ENCODE measurements around the gene GDF3.

DNA sequence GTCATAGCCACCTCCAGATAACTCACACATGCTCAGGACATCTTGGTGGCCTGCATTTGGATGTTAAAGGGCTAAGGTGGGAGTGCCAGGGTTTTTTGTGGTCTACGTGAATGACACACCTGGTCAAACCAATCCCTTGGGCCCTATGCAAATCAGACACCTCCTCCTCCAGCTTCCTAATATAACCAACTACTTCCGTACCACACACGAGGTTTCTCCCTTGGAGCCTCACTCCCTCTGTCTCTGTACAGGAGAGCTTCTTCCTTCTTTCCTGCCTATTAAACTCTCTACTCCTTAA lies 49.4 kb downstream of the GDF3 start:
- no peak for TF ChIP-seq ZNF791 (tag by site-specific recombination; IDR thresholded peaks at IDR 0.05)
- TF ChIP-seq, protein P1, sequence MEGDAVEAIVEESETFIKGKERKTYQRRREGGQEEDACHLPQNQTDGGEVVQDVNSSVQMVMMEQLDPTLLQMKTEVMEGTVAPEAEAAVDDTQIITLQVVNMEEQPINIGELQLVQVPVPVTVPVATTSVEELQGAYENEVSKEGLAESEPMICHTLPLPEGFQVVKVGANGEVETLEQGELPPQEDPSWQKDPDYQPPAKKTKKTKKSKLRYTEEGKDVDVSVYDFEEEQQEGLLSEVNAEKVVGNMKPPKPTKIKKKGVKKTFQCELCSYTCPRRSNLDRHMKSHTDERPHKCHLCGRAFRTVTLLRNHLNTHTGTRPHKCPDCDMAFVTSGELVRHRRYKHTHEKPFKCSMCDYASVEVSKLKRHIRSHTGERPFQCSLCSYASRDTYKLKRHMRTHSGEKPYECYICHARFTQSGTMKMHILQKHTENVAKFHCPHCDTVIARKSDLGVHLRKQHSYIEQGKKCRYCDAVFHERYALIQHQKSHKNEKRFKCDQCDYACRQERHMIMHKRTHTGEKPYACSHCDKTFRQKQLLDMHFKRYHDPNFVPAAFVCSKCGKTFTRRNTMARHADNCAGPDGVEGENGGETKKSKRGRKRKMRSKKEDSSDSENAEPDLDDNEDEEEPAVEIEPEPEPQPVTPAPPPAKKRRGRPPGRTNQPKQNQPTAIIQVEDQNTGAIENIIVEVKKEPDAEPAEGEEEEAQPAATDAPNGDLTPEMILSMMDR (tag by site-specific recombination; IDR thresholded peaks at IDR 0.05), result no peak
- TF ChIP-seq, protein P2, sequence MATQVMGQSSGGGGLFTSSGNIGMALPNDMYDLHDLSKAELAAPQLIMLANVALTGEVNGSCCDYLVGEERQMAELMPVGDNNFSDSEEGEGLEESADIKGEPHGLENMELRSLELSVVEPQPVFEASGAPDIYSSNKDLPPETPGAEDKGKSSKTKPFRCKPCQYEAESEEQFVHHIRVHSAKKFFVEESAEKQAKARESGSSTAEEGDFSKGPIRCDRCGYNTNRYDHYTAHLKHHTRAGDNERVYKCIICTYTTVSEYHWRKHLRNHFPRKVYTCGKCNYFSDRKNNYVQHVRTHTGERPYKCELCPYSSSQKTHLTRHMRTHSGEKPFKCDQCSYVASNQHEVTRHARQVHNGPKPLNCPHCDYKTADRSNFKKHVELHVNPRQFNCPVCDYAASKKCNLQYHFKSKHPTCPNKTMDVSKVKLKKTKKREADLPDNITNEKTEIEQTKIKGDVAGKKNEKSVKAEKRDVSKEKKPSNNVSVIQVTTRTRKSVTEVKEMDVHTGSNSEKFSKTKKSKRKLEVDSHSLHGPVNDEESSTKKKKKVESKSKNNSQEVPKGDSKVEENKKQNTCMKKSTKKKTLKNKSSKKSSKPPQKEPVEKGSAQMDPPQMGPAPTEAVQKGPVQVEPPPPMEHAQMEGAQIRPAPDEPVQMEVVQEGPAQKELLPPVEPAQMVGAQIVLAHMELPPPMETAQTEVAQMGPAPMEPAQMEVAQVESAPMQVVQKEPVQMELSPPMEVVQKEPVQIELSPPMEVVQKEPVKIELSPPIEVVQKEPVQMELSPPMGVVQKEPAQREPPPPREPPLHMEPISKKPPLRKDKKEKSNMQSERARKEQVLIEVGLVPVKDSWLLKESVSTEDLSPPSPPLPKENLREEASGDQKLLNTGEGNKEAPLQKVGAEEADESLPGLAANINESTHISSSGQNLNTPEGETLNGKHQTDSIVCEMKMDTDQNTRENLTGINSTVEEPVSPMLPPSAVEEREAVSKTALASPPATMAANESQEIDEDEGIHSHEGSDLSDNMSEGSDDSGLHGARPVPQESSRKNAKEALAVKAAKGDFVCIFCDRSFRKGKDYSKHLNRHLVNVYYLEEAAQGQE (tag by site-specific recombination; IDR thresholded peaks at IDR 0.05), result no peak
- TF ChIP-seq, protein P3, sequence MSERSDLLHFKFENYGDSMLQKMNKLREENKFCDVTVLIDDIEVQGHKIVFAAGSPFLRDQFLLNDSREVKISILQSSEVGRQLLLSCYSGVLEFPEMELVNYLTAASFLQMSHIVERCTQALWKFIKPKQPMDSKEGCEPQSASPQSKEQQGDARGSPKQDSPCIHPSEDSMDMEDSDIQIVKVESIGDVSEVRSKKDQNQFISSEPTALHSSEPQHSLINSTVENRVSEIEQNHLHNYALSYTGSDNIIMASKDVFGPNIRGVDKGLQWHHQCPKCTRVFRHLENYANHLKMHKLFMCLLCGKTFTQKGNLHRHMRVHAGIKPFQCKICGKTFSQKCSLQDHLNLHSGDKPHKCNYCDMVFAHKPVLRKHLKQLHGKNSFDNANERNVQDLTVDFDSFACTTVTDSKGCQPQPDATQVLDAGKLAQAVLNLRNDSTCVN (tag by site-specific recombination; optimal IDR thresholded peaks at IDR 0.05), result no peak
- TF ChIP-seq ZNF239 (tag by site-specific recombination; IDR thresholded peaks at IDR 0.05), result no peak
- TF ChIP-seq SALL2 (tag by site-specific recombination; IDR thresholded peaks at IDR 0.05; ENCODE audit: borderline replicate concordance), result no peak
- TF ChIP-seq ZNF121 (tag by site-specific recombination; IDR thresholded peaks at IDR 0.05), result no peak
- TF ChIP-seq PRDM1 (tag by site-specific recombination; IDR thresholded peaks at IDR 0.05), result no peak
- TF ChIP-seq ZNF184 (tag by site-specific recombination; IDR thresholded peaks at IDR 0.05), result no peak
- no peak for TF ChIP-seq ZNF274 (IDR thresholded peaks at IDR 0.05; ENCODE audit: low read length)
- no peak for TF ChIP-seq ZNF274 (tag by site-specific recombination; IDR thresholded peaks at IDR 0.05; ENCODE audit: borderline replicate concordance)
- no peak for TF ChIP-seq ZNF341 (tag by site-specific recombination; IDR thresholded peaks at IDR 0.05; ENCODE audit: low read depth)
- TF ChIP-seq, protein P4, sequence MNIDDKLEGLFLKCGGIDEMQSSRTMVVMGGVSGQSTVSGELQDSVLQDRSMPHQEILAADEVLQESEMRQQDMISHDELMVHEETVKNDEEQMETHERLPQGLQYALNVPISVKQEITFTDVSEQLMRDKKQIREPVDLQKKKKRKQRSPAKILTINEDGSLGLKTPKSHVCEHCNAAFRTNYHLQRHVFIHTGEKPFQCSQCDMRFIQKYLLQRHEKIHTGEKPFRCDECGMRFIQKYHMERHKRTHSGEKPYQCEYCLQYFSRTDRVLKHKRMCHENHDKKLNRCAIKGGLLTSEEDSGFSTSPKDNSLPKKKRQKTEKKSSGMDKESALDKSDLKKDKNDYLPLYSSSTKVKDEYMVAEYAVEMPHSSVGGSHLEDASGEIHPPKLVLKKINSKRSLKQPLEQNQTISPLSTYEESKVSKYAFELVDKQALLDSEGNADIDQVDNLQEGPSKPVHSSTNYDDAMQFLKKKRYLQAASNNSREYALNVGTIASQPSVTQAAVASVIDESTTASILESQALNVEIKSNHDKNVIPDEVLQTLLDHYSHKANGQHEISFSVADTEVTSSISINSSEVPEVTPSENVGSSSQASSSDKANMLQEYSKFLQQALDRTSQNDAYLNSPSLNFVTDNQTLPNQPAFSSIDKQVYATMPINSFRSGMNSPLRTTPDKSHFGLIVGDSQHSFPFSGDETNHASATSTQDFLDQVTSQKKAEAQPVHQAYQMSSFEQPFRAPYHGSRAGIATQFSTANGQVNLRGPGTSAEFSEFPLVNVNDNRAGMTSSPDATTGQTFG (tag by site-specific recombination; IDR thresholded peaks at IDR 0.05; ENCODE audit: borderline replicate concordance), result no peak
- TF ChIP-seq SETDB1 (IDR thresholded peaks at IDR 0.05; ENCODE audit: insufficient read length, low read length), result no peak
- TF ChIP-seq ZNF138 (tag by site-specific recombination; IDR thresholded peaks at IDR 0.05; ENCODE audit: borderline replicate concordance), result no peak

Data from HEK293 (cell line).